Stimulated activated CD8-positive, alpha-beta memory T cell treated with anti-CD3 and anti-CD28 coated beads, Interleukin-4, amount 100 ng/mL, for 24 hours (primary cell): ENCODE measurements around the gene GABRR3.

ENCODE experiments used
- DNase-seq: peaks from one replicate; pipeline ENCODE4 v3.0.0-alpha.2; 2020; ENCODE audit warnings: low read depth

The GABRR3 gene

GRCh38 chr3:98035208-98035607, at the start of gene GABRR3:
Gene GABRR3 (minus strand): TSS chr3:98035315. CDS start chr3:98034987, 328 bp downstream.
- DNase-seq = no peak

DNA sequence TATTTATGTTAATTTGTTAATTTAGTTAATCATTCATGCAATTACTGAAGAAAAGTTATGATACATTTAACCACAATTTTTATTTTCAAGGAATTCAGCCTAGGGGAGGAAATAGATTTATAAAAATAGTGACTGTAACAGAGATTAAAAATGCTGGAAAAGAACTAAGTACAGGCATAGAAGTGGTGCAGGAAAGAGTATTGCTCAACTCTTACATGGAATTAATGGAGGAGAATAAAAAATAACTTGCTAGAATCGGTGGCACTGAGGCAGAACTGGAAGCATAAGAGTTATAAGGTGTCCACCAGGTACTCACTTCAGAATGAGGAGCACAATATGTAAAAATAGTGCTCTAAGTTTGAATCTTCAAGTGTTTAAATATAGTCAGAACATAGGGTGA, 38.4 kb upstream of the GABRR3 start:
- DNase-seq = no peak

DNA sequence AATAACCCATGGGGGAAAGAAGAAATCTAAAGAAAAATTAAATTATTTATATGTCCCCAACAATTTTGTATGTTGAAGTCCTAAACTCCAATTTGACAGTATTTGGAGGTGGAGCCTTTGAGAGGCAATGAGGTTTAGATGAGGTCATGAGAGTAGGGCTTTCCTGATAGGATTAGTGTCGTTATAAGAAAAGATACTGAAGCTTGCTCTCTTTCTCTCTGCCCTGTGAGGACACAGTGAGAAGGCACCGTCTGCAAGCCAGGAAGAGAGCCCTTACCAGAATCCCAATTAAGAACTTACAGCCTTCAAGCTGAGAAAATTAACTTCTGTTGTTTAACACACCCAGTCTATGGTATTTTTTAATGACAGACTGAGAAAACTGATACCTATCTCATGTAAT, 35.7 kb upstream of the GABRR3 start:
- no peak for DNase-seq

- DNase-seq = no peak
Observed at GRCh38 chr3:98068824-98069223, 33.7 kb upstream of the GABRR3 start.

GRCh38 chr3:98058244-98058960, 23.3 kb upstream of the GABRR3 start:
- DNase-seq = no peak

DNA sequence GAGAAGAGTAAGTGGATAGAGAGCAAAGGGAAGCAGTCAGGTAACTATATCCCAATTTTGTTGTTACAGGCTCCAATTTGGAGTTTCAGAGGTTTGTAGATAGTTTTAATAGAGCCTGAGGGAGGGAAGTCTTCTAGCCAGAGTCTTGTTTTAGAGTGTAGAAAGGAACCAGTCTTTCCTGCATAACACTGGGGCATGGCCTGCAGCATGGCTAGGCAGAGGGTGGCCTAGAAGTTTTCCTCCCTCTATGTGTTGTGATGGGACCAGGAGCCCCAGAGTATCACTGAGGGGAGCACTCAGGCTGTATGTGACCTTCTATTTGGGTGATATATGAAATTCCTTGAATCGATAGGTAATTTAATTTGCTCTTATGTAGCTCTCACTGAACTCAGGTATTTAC, 22.5 kb upstream of the GABRR3 start:
- DNase-seq = no peak

- DNase-seq = no peak
Observed at GRCh38 chr3:98056035-98056434, 20.9 kb upstream of the GABRR3 start.

GRCh38 chr3:98049271-98049670, 14.2 kb upstream of the GABRR3 start:
- no peak for DNase-seq

- DNase-seq = no peak
Observed at GRCh38 chr3:98048586-98048985, 13.5 kb upstream of the GABRR3 start.

DNA sequence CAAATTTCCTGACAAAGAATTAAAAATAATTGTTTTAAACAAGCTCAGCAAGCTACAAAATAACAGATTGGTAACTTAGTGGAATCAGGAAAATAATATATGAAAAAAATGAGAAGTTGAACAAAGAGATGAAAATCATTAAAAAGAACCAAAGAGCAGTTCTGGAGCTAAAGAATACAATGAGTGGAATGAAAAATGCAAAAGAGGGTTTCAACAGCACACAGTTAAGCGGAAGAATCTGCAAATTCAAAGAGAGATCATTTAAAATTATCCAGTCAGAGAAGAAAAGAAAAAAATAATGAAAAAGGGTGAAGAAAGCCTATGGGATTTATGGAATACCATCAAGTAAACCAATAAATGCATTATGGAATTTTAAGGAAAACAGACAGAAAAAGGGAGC, 6.2 kb upstream of the GABRR3 start:
- DNase-seq = no peak

GRCh38 chr3:98039322-98040024, 4.4 kb upstream of the GABRR3 start:
- DNase-seq = peak; percentile 36

DNA sequence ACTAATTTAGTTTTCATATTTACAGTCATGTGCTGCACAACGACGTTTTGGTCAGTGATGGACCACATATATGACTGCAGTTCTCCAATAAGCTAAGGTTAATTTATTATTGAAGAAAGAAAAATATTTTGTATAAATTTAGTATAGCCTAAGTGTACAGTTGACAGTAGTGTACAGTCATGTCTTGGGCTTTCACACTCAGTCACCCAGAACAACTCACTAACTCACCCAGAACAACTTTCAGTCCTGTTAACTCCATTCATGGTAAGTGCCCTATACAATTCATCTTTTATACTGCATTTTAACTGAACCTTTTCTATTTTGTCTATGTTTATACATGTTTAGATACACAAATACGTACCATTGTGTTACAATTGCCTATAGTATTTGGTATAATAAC, 3.8 kb upstream of the GABRR3 start:
- DNase-seq = no peak

- no peak for DNase-seq
Observed at GRCh38 chr3:98038286-98038685, 3.2 kb upstream of the GABRR3 start.

DNA sequence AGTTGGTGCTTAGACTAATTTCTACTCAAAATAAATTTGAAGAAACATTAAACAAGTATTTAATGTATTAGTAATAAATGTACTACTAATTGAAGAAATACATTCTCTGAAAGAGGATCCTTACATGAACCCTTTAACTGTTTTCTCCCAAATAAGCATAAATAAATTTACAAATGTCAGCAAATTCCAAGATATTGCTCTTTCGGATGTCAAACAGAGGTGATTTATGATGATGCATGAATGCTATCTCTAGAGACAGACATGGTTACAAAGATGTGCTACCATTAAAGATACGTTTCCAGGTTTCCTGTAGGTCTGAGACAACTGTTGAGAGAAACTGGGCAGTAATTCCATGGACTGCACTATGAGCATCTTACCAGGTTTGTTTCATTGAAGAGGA, 629 bp downstream of the GABRR3 start:
- no peak for DNase-seq

- DNase-seq = no peak
Observed at GRCh38 chr3:98034036-98034435, 1.1 kb downstream of the GABRR3 start.

DNA sequence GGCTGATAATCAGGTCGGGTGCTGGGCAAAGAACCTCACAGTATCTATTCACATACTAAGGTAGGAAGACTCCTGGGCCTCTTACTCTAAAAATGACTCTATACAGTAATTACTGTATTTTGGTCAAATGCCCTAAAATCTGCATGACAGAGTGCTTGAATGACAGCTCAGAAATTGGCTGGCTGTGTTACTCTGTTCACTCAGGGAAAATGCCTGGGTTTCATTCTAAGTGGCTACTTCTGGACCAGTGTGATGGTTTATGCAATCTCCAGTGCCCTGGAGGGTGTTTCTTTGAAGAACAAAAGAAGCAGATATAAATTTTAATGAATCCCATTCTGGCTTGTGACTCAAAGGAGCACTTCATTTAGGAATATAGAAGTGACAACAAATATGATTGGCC, 2.2 kb downstream of the GABRR3 start:
- no peak for DNase-seq

DNA sequence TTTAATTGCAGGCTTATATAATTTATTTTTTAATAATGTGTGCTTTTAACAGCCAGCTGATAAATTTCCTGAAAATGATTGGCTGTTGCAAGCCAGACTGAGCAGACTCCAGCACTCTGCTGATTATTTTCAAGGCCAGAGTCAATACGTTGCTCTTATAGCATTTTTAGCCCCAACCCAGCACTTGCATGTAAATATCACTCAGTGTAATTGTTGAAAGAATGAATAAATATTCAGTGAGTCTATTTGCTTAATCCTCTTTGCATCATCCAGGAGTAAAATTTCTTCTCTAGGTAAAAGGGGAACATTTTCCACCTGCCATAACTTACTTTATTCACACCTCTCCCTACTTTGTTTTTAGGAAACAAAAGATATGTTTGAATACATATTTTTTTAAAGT, 2.9 kb downstream of the GABRR3 start:
- no peak for DNase-seq

DNA sequence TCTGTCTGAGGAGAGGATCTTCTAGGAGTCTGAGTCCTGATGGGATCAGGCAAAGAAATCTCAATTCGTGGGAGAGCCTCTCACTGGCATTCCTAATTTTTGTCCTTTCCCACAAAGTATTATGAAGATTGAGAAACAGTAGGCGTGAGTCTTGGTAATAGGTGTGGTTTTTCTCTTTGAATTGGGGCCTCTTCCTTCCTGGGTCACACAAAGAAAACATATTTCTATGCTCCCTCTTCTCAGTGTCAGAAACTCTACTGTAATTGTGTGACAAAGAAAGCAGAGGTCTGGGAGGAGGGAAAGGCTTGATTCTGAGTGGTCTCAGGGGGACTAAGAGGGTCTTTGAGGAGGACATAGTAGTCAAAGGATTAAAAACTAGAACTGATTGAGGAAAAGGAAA, 6.0 kb downstream of the GABRR3 start:
- no peak for DNase-seq

DNA sequence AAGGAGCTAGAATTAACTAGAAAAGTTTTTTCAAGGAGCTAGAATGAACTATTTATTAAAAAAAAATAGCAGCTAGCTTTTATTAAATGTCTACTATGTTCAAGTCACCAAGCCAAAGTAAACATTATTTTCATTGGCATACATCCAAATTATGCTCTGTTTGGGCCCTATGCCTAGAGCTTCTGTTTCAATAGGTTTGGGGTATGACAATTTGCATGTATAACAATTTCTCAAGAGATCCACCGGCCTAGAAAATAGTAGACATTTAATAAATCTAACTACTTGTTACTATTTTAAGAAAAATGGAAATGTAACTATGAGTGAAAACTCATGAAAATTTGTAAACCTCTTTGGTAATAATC, 8.0 kb downstream of the GABRR3 start:
- no peak for DNase-seq

GRCh38 chr3:98026425-98027084, 8.6 kb downstream of the GABRR3 start:
- DNase-seq = no peak

DNA sequence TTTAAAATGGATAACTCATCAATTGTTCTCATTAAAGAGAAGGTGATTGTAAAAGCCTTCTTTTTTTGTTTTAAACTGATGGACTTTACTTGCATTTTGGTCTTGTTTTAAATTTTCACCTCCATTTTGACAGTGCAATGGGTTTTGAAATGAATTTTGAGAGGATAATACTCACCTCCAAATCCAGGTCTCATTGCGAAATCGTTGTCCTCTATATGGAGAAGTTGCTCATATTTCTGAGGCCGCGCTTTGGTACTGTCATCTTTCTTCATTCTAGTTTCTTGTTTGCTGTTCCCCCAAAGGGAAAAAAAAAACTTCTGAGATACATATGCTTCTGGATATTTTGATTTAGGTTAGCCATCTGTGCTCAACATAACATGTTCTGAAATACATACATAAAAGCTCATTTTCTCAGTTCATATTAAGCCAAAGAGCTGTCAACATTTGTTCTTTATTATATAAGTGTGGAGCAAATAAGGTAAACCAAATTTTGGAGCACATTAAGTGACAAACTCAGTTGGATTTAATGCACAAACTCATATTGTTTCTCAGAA, 9.6 kb downstream of the GABRR3 start:
- no peak for DNase-seq

DNA sequence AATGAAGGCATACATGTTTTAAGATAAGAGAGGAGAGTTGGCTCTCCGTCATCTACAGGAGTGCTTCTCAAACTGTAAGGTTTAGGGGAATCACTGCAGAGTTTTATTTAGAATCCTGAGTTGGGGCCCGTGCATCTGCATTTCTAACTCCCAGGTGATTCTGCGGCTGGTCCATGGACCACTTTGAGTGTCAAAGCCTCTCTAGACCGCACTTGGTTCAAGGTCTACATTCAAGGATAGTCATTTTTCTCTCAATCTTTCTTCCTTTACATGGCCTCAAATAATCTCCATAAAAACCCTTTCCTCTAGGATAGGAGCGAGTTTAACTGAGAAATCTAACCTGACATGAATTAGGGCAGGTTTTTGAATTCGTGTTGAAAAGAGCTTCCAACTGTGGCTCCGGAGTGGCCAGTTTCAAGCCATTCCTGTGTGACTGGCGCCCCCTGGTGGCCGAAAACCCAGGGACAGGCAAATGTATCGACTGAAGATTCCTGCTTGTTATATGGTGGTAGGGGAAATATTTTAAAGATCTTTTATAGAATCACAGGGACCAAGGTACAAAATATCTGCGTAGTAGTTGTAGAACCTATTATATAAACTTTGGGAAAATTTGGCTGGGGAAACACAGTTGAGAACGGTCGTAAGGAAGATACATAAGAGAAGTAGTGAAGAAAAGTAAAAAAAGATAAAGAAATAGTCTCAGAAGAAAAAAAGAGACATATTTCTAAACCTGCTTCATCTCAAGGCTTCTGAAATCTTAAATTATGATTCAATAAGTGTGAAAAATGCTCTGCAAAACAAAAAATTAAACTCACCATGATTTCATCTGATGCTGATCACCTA, 11.9 kb downstream of the GABRR3 start:
- peak; percentile 87 for DNase-seq
